ENCODE results near the gene LSAMP. TPM values are rescaled to one million over a fixed set of nuclear protein-coding genes. Genes with fewer than 3 reads are reported as not detected.

Gene LSAMP
- total RNA-seq, 1 donor from 2014 or later: 4.4 TPM

GRCh38 chr3:115885621-115886020, 559.7 kb downstream of the LSAMP start:
- no peak overlapping the region for H3K4me3 Mint-ChIP-seq (ENCODE audit: unreplicated experiment)
- no peak for TF ChIP-seq CTCF (IDR thresholded peaks at IDR 0.05)
- no peak overlapping the region for H3K27ac Mint-ChIP-seq (ENCODE audit: unreplicated experiment)
- no peaks in the 10 kb centered on the region for H3K36me3 Mint-ChIP-seq (ENCODE audit: unreplicated experiment)
- H3K9me3 Mint-ChIP-seq (ENCODE audit: unreplicated experiment): no peaks in the 10 kb centered on the region
- no peak for DNase-seq (ENCODE audit: extremely low spot score, unreplicated experiment)
- peaks cover 9% of the 10 kb centered on the region for H3K27me3 Mint-ChIP-seq (ENCODE audit: unreplicated experiment)
- no peaks in the 10 kb centered on the region for H3K4me1 Mint-ChIP-seq (ENCODE audit: unreplicated experiment)

DNA sequence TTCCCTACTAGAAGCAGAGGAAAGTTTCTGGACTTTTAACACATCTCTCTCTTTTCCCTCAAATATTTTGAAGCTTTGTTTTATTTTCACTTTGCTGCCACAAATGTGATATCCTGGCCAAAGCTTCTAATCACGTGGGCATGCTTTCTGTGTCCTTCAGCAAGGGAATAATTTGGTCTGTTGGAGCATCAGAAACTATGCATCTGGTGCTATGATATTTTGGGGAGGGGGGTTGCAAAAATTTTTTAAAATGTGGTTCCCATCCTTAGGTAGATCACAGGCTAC, 567.7 kb downstream of the LSAMP start:
- Mint-ChIP-seq H3K27me3 (ENCODE audit: unreplicated experiment) (no peaks in the 10 kb centered on the region), H3K9me3 (ENCODE audit: unreplicated experiment) (no peaks in the 10 kb centered on the region), H3K27ac (ENCODE audit: unreplicated experiment) (no peak overlapping the region), H3K4me1 (ENCODE audit: unreplicated experiment) (no peaks in the 10 kb centered on the region), H3K36me3 (ENCODE audit: unreplicated experiment) (no peaks in the 10 kb centered on the region), H3K4me3 (ENCODE audit: unreplicated experiment) (no peak overlapping the region)
- DNase-seq (ENCODE audit: extremely low spot score, unreplicated experiment): no peak
- TF ChIP-seq CTCF (IDR thresholded peaks at IDR 0.05): no peak

- H3K27me3 Mint-ChIP-seq (ENCODE audit: unreplicated experiment): no peaks in the 10 kb centered on the region
- no peaks in the 10 kb centered on the region for H3K4me1 Mint-ChIP-seq (ENCODE audit: unreplicated experiment)
- no peak overlapping the region for H3K27ac Mint-ChIP-seq (ENCODE audit: unreplicated experiment)
- no peaks in the 10 kb centered on the region for H3K9me3 Mint-ChIP-seq (ENCODE audit: unreplicated experiment)
- no peak for DNase-seq (ENCODE audit: extremely low spot score, unreplicated experiment)
- H3K36me3 Mint-ChIP-seq (ENCODE audit: unreplicated experiment): no peaks in the 10 kb centered on the region
- H3K4me3 Mint-ChIP-seq (ENCODE audit: unreplicated experiment): no peak overlapping the region
- no peak for TF ChIP-seq CTCF (IDR thresholded peaks at IDR 0.05)
Measured at GRCh38 chr3:115876876-115877614, 568.2 kb downstream of the LSAMP start.

DNA sequence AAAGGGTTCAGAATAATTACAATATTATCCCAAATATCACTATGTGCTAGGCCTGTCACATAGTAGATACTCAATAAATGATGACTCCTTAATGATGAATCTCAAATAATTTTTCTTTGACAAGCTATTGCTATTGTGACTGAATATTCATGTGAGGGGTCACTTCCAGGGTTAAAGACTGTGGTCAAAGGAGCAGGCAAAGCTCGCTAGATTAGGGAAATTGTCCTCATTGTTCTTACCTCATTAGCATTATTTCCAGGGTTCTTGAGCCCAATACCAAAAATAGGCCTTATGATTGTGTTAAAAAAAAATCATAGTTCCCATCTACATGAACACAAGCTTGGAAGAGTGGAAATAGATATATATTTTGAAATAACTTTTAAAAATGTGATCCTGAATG, 569.8 kb downstream of the LSAMP start:
- no peaks in the 10 kb centered on the region for H3K27me3 Mint-ChIP-seq (ENCODE audit: unreplicated experiment)
- no peak overlapping the region for H3K27ac Mint-ChIP-seq (ENCODE audit: unreplicated experiment)

DNA sequence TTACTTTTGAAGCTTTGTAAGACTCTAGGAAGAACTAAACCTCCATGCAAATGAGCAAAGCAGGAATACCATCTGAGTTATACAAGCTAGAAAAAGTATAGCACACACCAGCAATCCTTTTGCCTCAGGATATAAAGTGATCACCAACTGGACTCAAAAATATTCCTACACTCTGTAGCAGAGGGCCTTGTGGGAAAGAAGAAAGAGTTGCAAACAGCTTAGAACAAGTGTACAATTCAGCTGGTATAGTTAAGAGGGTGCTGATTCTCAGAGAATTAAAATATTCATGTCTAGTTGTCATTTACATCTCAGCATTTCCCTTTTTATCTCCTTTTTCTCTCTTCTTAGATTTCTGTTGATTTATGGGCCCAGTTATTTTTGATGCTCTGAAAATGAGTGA, 573.6 kb downstream of the LSAMP start:
- no peak for DNase-seq (ENCODE audit: extremely low spot score, unreplicated experiment)
- no peak overlapping the region for H3K27ac Mint-ChIP-seq (ENCODE audit: unreplicated experiment)
- H3K27me3 Mint-ChIP-seq (ENCODE audit: unreplicated experiment): peaks cover 10% of the 10 kb centered on the region
- H3K4me3 Mint-ChIP-seq (ENCODE audit: unreplicated experiment): no peak overlapping the region
- no peaks in the 10 kb centered on the region for H3K4me1 Mint-ChIP-seq (ENCODE audit: unreplicated experiment)
- H3K9me3 Mint-ChIP-seq (ENCODE audit: unreplicated experiment): no peaks in the 10 kb centered on the region
- TF ChIP-seq CTCF (IDR thresholded peaks at IDR 0.05): no peak
- no peaks in the 10 kb centered on the region for H3K36me3 Mint-ChIP-seq (ENCODE audit: unreplicated experiment)

More for the DNA sequence above, 569.8 kb downstream of the LSAMP start:
- no peak for TF ChIP-seq CTCF (IDR thresholded peaks at IDR 0.05)
- H3K9me3 Mint-ChIP-seq (ENCODE audit: unreplicated experiment): no peaks in the 10 kb centered on the region
- H3K4me1 Mint-ChIP-seq (ENCODE audit: unreplicated experiment): no peaks in the 10 kb centered on the region
- H3K4me3 Mint-ChIP-seq (ENCODE audit: unreplicated experiment): no peak overlapping the region
- no peak for DNase-seq (ENCODE audit: extremely low spot score, unreplicated experiment)
- H3K36me3 Mint-ChIP-seq (ENCODE audit: unreplicated experiment): no peaks in the 10 kb centered on the region

All from osteocyte (in vitro differentiated cells).